WTC11 (cell line): Measurements from ENCODE around the gene ZBTB16.

Experiments
- ESRRA ChIP-seq: sonication (generic); formaldehyde crosslinking; IDR thresholded peaks from 2 replicates; pipeline ENCODE4 v1.8.1; 2022; ENCODE audit warnings: mild to moderate bottlenecking, missing genetic modification reagents, borderline replicate concordance
- NR2C2 ChIP-seq: sonication (generic); formaldehyde crosslinking; IDR thresholded peaks from 2 replicates; pipeline ENCODE4 v1.8.0; 2022; ENCODE audit warnings: mild to moderate bottlenecking, missing genetic modification reagents
- RELA ChIP-seq: sonication (generic); formaldehyde crosslinking; IDR thresholded peaks from 2 replicates; pipeline ENCODE4 v1.8.1; 2022; ENCODE audit warnings: missing genetic modification reagents, mild to moderate bottlenecking, borderline replicate concordance
- ZNF671 ChIP-seq: fragments of 250-450 bp; sonication (Bioruptor Pico); IDR thresholded peaks from 2 replicates; pipeline ENCODE4 v1.8.0; 2021; ENCODE audit warnings: mild to moderate bottlenecking
- TF ChIP-seq, protein P1 (sequence below): sonication (generic); formaldehyde crosslinking; IDR thresholded peaks from 2 replicates; pipeline ENCODE4 v1.8.1; 2022; ENCODE audit warnings: mild to moderate bottlenecking, moderate library complexity, missing genetic modification reagents
- TF ChIP-seq, protein P2 (sequence below): fragments of 250-450 bp; sonication (Bioruptor Pico); IDR thresholded peaks from 2 replicates; pipeline ENCODE4 v1.9.0; 2021; ENCODE audit warnings: mild to moderate bottlenecking
- TF ChIP-seq, protein P3 (sequence below): fragments of 200-600 bp; IDR thresholded peaks from 2 replicates; pipeline ENCODE4 v1.8.0; 2022; ENCODE audit warnings: antibody characterized with exemption
- TF ChIP-seq, protein P4 (sequence below): sonication (generic); formaldehyde crosslinking; IDR thresholded peaks from 2 replicates; pipeline ENCODE4 v1.8.0; 2022; ENCODE audit warnings: mild to moderate bottlenecking, missing genetic modification reagents
- TF ChIP-seq, protein P5 (sequence below): sonication (generic); formaldehyde crosslinking; conservative IDR thresholded peaks from 2 replicates; pipeline ENCODE4 v1.8.1; 2022; ENCODE audit warnings: mild to moderate bottlenecking, missing genetic modification reagents
- TF ChIP-seq, protein P6 (sequence below): sonication (generic); formaldehyde crosslinking; IDR thresholded peaks from 2 replicates; pipeline ENCODE4 v1.8.1; 2022; ENCODE audit warnings: low read depth, missing genetic modification reagents, borderline replicate concordance
- TF ChIP-seq, protein P7 (sequence below): fragments of 250-450 bp; sonication (Bioruptor Pico); IDR thresholded peaks from 2 replicates; pipeline ENCODE4 v2.1.2; 2022; ENCODE audit warnings: mild to moderate bottlenecking, moderate library complexity
- TF ChIP-seq, protein P8 (sequence below): sonication (generic); formaldehyde crosslinking; IDR thresholded peaks from 2 replicates; pipeline ENCODE4 v1.8.0; 2022; ENCODE audit warnings: missing genetic modification reagents
- TF ChIP-seq, protein P9 (sequence below): sonication (generic); formaldehyde crosslinking; IDR thresholded peaks from 2 replicates; pipeline ENCODE4 v1.8.0; 2022; ENCODE audit warnings: mild to moderate bottlenecking, missing genetic modification reagents
- TF ChIP-seq, protein P10 (sequence below): sonication (generic); formaldehyde crosslinking; IDR thresholded peaks from 2 replicates; pipeline ENCODE4 v1.8.1; 2023; ENCODE audit warnings: mild to moderate bottlenecking, missing genetic modification reagents

DNA sequence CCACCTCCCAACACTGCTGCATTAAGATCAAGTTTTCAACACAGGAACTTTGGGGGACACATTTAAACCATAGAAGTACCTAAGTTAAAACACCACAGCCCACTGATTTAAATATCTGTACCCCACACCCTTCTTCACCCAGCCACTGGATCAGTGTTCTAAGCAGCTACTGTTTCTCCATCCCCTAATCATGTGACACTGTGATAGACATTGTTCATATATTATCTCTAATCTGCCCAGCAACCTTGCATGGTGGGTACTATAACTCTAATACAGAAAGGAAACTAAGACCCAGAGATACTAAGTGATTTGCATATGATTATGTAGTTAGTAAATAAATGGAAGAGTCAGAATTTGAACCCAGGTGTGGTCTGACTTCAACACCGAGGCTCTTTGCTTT is 166.2 kb downstream of the ZBTB16 start:
- TF ChIP-seq NR2C2 (CRISPR knock-in tag) (no peak), ZNF671 (no peak), RELA (CRISPR knock-in tag) (no peak), ESRRA (no peak)
- TF ChIP-seq, protein P1, sequence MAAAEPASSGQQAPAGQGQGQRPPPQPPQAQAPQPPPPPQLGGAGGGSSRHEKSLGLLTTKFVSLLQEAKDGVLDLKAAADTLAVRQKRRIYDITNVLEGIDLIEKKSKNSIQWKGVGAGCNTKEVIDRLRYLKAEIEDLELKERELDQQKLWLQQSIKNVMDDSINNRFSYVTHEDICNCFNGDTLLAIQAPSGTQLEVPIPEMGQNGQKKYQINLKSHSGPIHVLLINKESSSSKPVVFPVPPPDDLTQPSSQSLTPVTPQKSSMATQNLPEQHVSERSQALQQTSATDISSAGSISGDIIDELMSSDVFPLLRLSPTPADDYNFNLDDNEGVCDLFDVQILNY (CRISPR knock-in tag), result no peak
- TF ChIP-seq, protein P2, sequence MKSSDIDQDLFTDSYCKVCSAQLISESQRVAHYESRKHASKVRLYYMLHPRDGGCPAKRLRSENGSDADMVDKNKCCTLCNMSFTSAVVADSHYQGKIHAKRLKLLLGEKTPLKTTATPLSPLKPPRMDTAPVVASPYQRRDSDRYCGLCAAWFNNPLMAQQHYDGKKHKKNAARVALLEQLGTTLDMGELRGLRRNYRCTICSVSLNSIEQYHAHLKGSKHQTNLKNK, result no peak
- TF ChIP-seq, protein P3, sequence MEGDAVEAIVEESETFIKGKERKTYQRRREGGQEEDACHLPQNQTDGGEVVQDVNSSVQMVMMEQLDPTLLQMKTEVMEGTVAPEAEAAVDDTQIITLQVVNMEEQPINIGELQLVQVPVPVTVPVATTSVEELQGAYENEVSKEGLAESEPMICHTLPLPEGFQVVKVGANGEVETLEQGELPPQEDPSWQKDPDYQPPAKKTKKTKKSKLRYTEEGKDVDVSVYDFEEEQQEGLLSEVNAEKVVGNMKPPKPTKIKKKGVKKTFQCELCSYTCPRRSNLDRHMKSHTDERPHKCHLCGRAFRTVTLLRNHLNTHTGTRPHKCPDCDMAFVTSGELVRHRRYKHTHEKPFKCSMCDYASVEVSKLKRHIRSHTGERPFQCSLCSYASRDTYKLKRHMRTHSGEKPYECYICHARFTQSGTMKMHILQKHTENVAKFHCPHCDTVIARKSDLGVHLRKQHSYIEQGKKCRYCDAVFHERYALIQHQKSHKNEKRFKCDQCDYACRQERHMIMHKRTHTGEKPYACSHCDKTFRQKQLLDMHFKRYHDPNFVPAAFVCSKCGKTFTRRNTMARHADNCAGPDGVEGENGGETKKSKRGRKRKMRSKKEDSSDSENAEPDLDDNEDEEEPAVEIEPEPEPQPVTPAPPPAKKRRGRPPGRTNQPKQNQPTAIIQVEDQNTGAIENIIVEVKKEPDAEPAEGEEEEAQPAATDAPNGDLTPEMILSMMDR, result no peak
- TF ChIP-seq, protein P4, sequence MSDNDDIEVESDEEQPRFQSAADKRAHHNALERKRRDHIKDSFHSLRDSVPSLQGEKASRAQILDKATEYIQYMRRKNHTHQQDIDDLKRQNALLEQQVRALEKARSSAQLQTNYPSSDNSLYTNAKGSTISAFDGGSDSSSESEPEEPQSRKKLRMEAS (CRISPR knock-in tag), result no peak
- TF ChIP-seq, protein P5, sequence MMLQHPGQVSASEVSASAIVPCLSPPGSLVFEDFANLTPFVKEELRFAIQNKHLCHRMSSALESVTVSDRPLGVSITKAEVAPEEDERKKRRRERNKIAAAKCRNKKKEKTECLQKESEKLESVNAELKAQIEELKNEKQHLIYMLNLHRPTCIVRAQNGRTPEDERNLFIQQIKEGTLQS (CRISPR knock-in tag), result no peak
- TF ChIP-seq, protein P6, sequence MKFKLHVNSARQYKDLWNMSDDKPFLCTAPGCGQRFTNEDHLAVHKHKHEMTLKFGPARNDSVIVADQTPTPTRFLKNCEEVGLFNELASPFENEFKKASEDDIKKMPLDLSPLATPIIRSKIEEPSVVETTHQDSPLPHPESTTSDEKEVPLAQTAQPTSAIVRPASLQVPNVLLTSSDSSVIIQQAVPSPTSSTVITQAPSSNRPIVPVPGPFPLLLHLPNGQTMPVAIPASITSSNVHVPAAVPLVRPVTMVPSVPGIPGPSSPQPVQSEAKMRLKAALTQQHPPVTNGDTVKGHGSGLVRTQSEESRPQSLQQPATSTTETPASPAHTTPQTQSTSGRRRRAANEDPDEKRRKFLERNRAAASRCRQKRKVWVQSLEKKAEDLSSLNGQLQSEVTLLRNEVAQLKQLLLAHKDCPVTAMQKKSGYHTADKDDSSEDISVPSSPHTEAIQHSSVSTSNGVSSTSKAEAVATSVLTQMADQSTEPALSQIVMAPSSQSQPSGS (CRISPR knock-in tag), result no peak
- TF ChIP-seq, protein P7, sequence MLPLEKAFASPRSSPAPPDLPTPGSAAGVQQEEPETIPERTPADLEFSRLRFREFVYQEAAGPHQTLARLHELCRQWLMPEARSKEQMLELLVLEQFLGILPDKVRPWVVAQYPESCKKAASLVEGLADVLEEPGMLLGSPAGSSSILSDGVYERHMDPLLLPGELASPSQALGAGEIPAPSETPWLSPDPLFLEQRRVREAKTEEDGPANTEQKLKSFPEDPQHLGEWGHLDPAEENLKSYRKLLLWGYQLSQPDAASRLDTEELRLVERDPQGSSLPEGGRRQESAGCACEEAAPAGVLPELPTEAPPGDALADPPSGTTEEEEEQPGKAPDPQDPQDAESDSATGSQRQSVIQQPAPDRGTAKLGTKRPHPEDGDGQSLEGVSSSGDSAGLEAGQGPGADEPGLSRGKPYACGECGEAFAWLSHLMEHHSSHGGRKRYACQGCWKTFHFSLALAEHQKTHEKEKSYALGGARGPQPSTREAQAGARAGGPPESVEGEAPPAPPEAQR (CRISPR knock-in tag), result no peak
- TF ChIP-seq, protein P8, sequence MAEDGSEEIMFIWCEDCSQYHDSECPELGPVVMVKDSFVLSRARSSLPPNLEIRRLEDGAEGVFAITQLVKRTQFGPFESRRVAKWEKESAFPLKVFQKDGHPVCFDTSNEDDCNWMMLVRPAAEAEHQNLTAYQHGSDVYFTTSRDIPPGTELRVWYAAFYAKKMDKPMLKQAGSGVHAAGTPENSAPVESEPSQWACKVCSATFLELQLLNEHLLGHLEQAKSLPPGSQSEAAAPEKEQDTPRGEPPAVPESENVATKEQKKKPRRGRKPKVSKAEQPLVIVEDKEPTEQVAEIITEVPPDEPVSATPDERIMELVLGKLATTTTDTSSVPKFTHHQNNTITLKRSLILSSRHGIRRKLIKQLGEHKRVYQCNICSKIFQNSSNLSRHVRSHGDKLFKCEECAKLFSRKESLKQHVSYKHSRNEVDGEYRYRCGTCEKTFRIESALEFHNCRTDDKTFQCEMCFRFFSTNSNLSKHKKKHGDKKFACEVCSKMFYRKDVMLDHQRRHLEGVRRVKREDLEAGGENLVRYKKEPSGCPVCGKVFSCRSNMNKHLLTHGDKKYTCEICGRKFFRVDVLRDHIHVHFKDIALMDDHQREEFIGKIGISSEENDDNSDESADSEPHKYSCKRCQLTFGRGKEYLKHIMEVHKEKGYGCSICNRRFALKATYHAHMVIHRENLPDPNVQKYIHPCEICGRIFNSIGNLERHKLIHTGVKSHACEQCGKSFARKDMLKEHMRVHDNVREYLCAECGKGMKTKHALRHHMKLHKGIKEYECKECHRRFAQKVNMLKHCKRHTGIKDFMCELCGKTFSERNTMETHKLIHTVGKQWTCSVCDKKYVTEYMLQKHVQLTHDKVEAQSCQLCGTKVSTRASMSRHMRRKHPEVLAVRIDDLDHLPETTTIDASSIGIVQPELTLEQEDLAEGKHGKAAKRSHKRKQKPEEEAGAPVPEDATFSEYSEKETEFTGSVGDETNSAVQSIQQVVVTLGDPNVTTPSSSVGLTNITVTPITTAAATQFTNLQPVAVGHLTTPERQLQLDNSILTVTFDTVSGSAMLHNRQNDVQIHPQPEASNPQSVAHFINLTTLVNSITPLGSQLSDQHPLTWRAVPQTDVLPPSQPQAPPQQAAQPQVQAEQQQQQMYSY (CRISPR knock-in tag), result no peak
- TF ChIP-seq, protein P9, sequence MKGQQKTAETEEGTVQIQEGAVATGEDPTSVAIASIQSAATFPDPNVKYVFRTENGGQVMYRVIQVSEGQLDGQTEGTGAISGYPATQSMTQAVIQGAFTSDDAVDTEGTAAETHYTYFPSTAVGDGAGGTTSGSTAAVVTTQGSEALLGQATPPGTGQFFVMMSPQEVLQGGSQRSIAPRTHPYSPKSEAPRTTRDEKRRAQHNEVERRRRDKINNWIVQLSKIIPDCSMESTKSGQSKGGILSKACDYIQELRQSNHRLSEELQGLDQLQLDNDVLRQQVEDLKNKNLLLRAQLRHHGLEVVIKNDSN (CRISPR knock-in tag), result no peak
- TF ChIP-seq, protein P10, sequence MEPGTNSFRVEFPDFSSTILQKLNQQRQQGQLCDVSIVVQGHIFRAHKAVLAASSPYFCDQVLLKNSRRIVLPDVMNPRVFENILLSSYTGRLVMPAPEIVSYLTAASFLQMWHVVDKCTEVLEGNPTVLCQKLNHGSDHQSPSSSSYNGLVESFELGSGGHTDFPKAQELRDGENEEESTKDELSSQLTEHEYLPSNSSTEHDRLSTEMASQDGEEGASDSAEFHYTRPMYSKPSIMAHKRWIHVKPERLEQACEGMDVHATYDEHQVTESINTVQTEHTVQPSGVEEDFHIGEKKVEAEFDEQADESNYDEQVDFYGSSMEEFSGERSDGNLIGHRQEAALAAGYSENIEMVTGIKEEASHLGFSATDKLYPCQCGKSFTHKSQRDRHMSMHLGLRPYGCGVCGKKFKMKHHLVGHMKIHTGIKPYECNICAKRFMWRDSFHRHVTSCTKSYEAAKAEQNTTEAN (CRISPR knock-in tag), result no peak
